NCI-H526 (cell line): ENCODE data around the gene STOX2.

Experiments
- DNase-seq, 2 experiments: peaks; one replicate each; lab custom pipeline; 2025; lab: John Stamatoyannopoulos, UW

Gene STOX2

GRCh38 chr4:183986971-183987946 lies 82.2 kb downstream of the STOX2 start:
- DNase-seq = peak; percentile 39 to 68

- peak in 1 of 2 experiments; percentile 21 for DNase-seq
These were observed 82.9 kb downstream of the STOX2 start for GRCh38 chr4:183987987-183988392.

DNA sequence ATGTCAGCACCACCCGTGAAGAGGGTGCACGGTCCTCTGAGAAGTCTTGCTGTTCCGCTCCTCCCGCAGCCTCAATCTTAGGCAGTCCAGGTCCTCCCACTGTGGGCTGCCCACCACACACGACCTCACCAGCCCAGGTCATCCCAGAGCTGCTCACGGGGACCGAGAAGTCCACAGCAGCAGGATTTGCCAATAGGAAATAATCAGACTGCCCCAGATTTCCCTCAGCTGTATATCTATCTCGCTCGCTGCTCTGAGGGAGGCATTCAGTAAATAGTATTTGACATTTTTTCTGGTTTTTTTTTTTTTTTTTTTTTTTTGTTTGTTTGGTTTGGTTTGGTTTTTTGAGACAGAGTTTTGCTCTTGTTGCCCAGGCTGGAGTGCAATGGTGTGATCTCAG lies 83.8 kb downstream of the STOX2 start:
- no peak for DNase-seq

GRCh38 chr4:183989461-183989860 lies 84.4 kb downstream of the STOX2 start:
- DNase-seq = no peak

DNA sequence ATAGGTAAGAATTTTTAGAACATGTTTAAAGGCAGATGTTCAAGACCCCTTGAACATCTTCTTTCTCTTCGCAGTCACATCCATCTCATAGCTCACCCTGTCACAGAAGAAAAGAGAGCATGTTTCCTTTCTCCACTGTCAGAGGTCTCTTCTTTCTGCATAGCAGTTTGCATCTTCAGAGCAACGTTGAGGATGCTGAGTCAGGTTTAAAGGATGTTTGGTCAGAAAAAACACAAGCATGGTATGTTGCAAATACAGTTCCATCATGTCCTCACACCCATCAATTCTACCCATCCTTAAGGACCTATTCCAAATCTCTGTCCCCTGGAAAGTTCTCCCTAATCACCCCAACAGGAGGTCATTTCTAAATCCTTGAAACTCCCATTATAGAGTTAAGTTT lies 84.8 kb downstream of the STOX2 start:
- DNase-seq = no peak

GRCh38 chr4:183993676-183994075 lies 88.6 kb downstream of the STOX2 start:
- DNase-seq = no peak

DNA sequence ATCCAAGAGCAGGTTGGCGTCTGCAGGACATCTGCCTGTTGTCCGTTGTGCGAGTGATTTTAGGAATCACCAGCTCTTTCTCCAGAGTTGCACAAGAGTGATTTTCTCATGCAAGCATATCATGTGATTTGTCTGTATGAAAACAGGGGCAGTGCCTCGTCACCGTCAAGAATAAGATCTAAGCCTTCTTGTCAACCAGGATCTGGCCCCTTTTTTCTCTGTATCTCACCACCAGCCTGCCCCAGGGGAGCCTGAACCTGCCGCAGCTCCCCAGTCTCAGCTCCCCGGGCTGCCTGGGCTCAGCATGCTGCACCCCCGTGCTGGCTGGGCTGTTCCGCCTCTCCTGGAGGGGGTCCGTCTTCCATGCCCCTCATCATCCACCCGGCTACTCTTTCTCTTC lies 90.5 kb downstream of the STOX2 start:
- no peak for DNase-seq

DNA sequence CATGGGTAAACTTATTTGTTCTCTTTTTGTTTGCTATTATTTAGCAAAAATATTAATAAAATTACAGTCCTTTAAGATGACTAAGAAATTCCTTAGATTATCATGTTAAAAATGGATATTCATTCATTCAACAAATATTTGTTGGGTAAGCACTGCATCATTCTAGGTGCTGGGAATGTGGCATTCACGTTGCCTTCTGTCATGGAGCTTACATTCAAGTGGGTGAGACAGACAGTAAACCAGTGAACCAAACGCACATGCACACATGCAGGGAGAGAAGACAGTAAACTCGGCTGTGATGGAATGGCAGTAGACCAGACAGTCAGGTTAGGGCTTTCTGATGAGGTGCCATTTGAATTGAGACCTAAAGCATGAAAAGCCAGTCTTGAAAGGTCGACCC lies 91.8 kb downstream of the STOX2 start:
- DNase-seq = no peak

DNA sequence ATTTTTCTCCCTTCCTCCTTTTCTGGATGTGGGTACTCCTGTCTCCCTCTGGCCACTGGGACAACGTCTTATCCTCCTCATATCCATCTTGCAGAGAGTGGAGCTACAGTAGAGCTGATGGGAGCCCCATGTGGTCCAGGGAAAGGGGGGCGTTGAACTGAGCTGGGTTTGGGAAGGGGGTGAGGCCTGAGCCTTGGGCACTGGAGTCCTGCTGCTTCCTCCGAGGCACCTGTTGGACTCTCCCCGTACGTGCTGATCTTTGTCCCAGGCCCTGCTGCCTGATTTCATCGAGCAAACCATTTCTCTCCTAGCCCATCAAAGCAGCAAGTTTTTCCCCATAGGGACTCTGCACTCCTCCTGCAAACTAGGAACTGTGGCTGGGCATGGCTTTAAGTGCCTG lies 94.3 kb downstream of the STOX2 start:
- DNase-seq = no peak

DNA sequence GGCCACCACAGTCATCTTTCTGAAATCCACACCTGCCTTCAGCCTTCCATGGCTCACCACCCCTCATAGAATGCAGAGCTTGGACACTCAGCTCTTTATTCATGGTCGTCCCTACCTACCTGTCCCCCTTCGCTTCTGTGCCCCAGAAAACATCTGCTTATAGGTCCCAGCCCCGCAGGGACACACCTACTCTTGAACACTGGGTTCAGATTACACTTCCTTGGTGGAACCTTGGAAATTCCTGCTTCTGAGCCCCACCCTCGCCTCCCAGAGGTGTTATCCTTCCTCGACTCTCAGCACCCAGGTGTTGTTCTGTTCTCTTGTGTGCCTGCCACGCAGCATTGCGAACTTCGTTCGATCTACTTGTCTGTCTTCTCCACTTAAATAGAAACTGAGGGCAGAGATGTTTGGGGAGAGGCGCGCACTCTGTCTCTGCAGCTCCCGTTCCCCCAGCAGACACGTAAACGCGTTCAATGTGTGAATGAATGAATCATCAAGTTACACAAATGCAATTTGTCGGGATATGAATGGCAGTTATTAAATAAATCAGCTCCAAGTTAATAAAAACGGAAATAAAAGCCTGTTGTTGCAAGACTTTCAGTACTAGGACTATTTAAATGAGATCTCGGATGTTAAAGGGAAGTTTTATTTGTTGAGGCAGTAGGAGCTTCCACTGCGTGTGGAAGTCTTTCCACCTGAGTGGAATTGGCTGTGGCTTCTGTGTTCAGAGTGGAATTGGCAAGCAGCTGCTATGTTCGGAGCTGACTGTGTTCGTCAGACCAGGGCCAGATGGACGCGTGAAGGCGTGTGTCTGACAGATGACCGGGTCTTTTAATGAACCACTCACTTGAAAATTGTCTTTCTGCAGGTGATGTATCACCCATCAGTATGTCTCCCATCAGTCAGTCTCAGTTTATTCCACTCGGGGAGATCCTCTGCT lies 95.6 kb downstream of the STOX2 start:
- DNase-seq = no peak

- no peak for DNase-seq
These were observed 98.3 kb downstream of the STOX2 start for GRCh38 chr4:184003433-184003832.

- no peak for DNase-seq
These were observed 102.8 kb downstream of the STOX2 start for GRCh38 chr4:184007891-184008290.

- DNase-seq = no peak
These were observed 105.6 kb downstream of the STOX2 start for GRCh38 chr4:184010696-184011095.

DNA sequence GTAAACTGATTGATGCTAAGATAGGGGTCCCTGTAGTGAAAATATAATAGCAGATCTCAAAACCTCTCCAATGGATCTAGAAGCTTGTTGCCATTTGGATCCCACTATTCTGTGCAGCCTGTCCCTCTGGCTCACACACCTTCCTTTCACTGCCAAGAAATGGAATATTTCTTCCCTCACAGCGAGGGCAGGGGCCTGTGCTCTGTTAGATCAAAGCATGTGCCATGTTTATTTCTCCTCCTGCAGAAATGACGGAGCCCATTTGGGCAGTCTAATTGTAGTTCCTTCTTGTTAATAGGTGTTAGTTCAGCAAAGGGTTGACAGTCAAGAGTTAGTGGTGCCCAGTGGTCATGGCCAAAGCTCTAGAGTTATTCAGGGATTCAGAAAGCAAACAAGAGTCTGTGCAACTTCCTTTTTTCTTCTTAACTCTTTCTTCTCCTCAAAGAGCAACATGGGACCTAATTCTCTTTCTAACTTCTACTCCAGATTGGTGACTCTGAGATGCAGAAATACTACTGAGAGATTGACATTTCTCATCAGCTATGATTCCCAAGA lies 106.8 kb downstream of the STOX2 start:
- no peak for DNase-seq

DNA sequence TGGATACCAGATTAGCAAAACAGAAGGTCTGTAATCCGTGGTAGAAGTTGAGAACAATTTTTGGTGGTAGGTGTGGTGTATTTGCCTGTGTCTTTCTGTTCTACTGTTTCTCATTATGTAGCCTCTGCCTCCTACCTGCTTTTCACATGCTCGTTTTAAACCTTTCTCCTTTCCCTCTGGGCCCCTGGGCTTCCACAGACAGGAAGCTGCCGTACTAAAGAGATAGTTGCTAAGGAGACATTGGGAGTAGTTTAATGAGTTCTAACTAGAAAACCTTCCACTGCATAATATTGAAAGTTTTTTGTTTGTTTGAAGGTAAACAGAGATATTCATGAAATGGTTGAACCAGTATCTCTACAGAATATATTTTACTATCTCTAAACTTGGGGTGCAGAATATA lies 107.8 kb downstream of the STOX2 start:
- DNase-seq = no peak

DNA sequence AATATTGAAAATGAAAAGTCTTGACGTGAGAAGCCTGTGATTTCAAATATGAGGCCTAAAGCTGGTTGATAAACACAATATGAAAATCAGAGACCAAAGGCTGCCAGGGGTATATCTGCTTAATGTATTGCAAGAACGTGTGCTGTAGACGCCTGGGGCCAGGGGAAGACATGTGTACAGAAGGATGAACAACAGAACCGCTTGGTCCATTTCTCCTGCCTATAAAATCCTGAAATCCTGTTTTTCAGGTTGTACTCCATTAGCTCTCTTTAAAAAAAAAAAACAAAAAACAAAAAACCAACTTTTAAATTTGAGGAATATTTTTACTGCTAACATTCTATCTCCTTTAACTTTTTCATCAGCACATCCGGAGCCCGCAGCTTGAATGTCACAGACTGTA lies 109.2 kb downstream of the STOX2 start:
- no peak for DNase-seq

DNA sequence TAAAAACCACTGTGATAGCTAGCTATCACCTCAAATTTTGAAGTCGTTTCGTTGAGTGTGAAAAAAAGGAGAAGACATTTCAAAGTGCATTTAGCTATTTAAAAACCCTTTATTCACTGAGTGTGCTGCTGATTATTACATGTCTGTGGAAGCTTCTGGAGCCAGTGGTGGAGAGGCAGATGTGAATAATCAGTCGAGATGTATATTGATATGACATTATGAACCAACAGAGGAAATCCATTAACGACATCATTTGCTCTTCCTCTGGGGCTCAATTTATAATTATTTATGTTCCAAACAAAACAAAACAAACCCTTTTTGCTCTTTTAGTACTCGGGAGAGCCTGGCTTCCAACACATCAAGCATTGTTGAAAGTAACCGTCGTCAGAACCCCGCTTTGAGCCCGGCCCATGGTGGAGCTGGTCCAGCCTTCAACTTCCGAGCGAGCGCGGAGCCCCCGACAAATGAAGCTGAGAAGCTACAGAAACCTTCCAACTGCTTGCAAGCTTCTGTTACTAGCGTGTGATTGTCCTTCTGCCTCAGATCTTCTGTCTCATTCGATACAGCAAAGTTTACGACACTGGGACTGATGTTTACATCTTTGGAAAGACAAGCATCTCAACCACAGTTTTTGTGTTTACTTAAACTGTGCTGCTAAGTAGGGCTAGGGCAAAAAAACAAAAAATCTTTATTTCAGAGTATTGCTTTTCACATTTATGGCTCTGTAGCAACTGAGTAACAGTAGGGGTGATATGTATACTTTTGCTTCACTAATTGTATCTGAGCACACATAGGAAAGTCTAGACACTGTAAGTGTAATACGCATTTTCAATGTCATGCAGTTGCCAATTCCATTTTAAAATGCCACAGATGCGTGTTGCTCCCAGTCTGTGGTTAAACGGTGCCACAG lies 111.9 kb downstream of the STOX2 start:
- no peak for DNase-seq

DNA sequence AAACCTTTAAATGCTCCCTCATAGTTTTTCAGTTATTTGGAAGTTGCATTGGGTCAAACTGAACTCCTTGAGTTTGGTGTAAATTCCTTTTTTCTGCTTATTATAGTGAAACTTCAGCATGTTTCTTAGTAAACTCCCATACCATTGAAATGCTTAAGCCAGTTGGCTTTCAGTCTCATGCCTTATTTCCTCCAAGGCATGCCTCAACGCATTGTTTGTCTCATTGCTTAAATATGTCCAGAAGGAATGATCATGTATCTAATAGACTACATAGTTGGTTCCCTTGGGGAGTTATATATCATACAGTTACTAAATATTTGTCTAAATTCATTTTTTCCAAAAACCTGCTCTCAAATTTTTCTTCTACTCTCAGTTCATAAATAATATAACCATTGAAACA lies 114.0 kb downstream of the STOX2 start:
- no peak for DNase-seq

GRCh38 chr4:184019667-184020623 lies 114.8 kb downstream of the STOX2 start:
- DNase-seq = no peak

DNA sequence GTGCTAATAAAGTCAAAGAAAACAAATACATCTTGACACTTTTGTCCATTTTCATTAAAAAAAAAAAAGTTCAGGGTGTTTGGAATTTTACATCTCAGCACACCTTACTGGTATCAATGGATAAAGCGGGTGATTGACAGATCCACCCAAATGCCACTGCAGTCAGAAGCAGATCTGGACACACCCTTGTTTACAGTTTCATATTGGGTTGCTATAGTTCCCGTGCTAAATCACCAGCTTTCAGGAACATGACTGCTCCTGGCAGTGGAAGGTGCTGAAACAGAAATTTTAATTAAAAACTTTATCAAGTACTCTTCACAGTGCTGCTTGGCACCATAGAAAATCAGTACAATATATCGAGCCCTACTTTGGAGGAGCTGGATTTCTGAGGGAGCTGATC lies 116.3 kb downstream of the STOX2 start:
- DNase-seq = no peak
